ENCODE data around the gene PDS5B. TPM values are rescaled to one million over a fixed set of nuclear protein-coding genes. Genes with fewer than 3 reads are reported as not detected.
A peak's percentile ranks its signal among the peaks of the same experiment; 100 is the strongest.

The PDS5B gene
- total and polyA plus RNA-seq, 4 donors, result 39.1 to 136 (median 56.8) TPM

GRCh38 chr13:32796754-32797153 is 210.5 kb downstream of the PDS5B start:
- no peak for DNase-seq (ENCODE audit: low read depth in 4 of 6, low spot score in 6 of 6)
- Histone ChIP-seq H3K27me3 (ENCODE audit: control insufficient read depth, insufficient read depth, low read length) (no peaks in the 10 kb centered on the region), H3K9me3 (ENCODE audit: control insufficient read depth, insufficient read depth, low read length) (peaks cover 3% of the 10 kb centered on the region), H3K27ac (ENCODE audit: low read depth, low read length) (no peak overlapping the region), H3K4me3 (ENCODE audit: low read depth, low read length) (no peak overlapping the region), H3K4me1 (ENCODE audit: control insufficient read depth, insufficient read depth, low read length) (no peaks in the 10 kb centered on the region), H3K36me3 (ENCODE audit: control insufficient read depth, insufficient read depth, low read length) (no peaks in the 10 kb centered on the region)
- WGBS (ENCODE audit: insufficient coverage), result 90% methylated on average over 1 of the region's 1 CpG

DNA sequence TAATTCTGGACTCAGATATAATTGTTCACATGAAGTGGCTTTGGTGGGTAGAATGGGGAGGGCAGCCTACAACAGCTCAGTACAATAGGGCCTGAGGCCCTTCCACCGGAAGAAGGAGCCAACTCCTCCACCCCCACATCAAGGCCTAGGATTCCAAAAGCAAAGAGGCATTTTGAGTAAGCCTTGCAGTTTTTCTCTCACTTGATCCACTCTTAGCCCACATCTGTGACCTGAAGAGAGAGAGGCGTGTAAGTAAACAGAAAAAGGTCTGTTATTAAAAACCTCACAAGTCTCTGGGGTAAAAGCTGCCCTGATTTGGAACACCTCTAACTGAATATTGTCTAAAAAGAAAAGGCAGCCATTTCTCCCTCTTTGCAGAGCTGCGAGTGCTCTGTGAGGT is 215.9 kb downstream of the PDS5B start:
- no CpG with 5 or more reads among the region's 3 CpGs for WGBS (ENCODE audit: insufficient coverage)
- Histone ChIP-seq H3K4me3 (ENCODE audit: low read depth, low read length) (no peak overlapping the region), H3K9me3 (ENCODE audit: control insufficient read depth, insufficient read depth, low read length) (peaks cover 3% of the 10 kb centered on the region), H3K36me3 (ENCODE audit: control insufficient read depth, insufficient read depth, low read length) (no peaks in the 10 kb centered on the region), H3K27me3 (ENCODE audit: control insufficient read depth, insufficient read depth, low read length) (no peaks in the 10 kb centered on the region), H3K27ac (ENCODE audit: low read depth, low read length) (no peak overlapping the region), H3K4me1 (ENCODE audit: control insufficient read depth, insufficient read depth, low read length) (no peaks in the 10 kb centered on the region)
- no peak for DNase-seq (ENCODE audit: low read depth in 4 of 6, low spot score in 6 of 6)

DNA sequence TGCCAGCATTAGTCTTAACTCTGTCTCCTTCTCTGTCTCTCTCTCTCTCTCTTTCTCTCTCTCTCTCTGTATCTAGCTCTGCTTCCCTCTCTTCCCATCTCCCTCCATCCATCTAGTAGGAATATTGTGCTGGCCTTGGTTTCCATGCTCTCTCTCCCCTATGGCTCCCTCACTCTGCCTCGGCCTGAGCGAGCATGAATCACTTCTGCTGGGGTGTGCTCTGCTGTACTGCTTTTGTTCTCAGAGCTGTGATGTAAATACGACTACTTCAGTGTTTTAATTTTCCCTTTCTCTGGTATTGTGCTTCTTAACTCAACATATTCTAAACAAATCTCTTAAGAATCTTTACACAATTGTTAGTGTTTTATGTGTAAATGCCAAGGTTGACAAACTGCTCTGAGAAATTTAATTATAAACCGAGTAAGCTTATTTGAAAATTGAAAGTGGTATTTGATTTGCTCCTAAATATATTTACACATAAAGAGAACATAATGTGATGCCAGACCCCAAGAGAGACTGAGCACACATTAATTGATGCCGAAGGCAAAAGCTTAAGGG is 218.5 kb downstream of the PDS5B start:
- WGBS (ENCODE audit: insufficient coverage), result no CpG with 5 or more reads among the region's 5 CpGs
- no peaks in the 10 kb centered on the region for H3K4me1 ChIP-seq (ENCODE audit: control insufficient read depth, insufficient read depth, low read length)
- no peaks in the 10 kb centered on the region for H3K27me3 ChIP-seq (ENCODE audit: control insufficient read depth, insufficient read depth, low read length)
- H3K27ac ChIP-seq (ENCODE audit: low read depth, low read length), result no peak overlapping the region
- H3K36me3 ChIP-seq (ENCODE audit: control insufficient read depth, insufficient read depth, low read length), result no peaks in the 10 kb centered on the region
- no peak overlapping the region for H3K4me3 ChIP-seq (ENCODE audit: low read depth, low read length)
- H3K9me3 ChIP-seq (ENCODE audit: control insufficient read depth, insufficient read depth, low read length), result peaks cover 2% of the 10 kb centered on the region
- peak in 1 of 6 donors; percentile 75 for DNase-seq (ENCODE audit: low read depth in 4 of 6, low spot score in 6 of 6)

DNA sequence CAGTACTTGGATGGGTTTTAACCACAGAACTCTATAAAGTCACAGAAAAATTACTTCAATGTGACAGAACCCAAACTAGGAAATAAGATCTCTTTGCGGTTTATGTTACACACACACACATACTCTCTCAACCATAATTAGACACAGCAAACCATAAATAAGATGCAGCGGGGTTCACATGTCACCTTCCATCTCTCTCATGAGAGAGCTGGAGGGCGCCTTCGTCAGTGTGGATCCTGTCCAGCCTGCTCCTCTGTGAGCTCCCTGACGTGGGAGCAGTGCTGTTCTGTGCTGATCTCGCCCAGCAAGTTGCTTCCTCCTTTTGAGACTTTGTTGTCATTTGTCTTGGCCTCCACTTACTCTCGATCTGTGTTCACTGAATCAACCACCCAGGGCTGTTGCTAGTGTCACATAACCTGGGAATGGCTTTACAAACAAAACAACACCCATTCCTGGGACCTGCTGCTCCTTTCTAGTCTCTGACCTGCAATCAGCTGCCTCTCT is 225.1 kb downstream of the PDS5B start:
- peak overlapping the region; percentile 12 for H3K27ac ChIP-seq (ENCODE audit: low read depth, low read length)
- H3K4me3 ChIP-seq (ENCODE audit: low read depth, low read length), result no peak overlapping the region
- peaks cover 4% of the 10 kb centered on the region for H3K4me1 ChIP-seq (ENCODE audit: control insufficient read depth, insufficient read depth, low read length)
- no peaks in the 10 kb centered on the region for H3K27me3 ChIP-seq (ENCODE audit: control insufficient read depth, insufficient read depth, low read length)
- DNase-seq (ENCODE audit: low read depth in 4 of 6, low spot score in 6 of 6), result peak in 2 of 6 donors; percentile 29 to 32
- peaks cover 2% of the 10 kb centered on the region for H3K9me3 ChIP-seq (ENCODE audit: control insufficient read depth, insufficient read depth, low read length)
- no peaks in the 10 kb centered on the region for H3K36me3 ChIP-seq (ENCODE audit: control insufficient read depth, insufficient read depth, low read length)
- 45% methylated on average over 7 of the region's 7 CpGs for WGBS (ENCODE audit: insufficient coverage)

- 78% methylated on average over 9 of the region's 14 CpGs for WGBS (ENCODE audit: insufficient coverage)
- Histone ChIP-seq H3K27me3 (ENCODE audit: control insufficient read depth, insufficient read depth, low read length) (no peaks in the 10 kb centered on the region), H3K4me3 (ENCODE audit: low read depth, low read length) (no peak overlapping the region), H3K9me3 (ENCODE audit: control insufficient read depth, insufficient read depth, low read length) (no peaks in the 10 kb centered on the region), H3K36me3 (ENCODE audit: control insufficient read depth, insufficient read depth, low read length) (no peaks in the 10 kb centered on the region), H3K4me1 (ENCODE audit: control insufficient read depth, insufficient read depth, low read length) (no peaks in the 10 kb centered on the region), H3K27ac (ENCODE audit: low read depth, low read length) (no peak overlapping the region)
- DNase-seq (ENCODE audit: low read depth in 4 of 6, low spot score in 6 of 6), result no peak
These were observed 235.0 kb downstream of the PDS5B start for GRCh38 chr13:32821149-32821688.

- H3K27me3 ChIP-seq (ENCODE audit: control insufficient read depth, insufficient read depth, low read length), result no peaks in the 10 kb centered on the region
These were observed 236.5 kb downstream of the PDS5B start for GRCh38 chr13:32822771-32823170.

GRCh38 chr13:32823597-32823996 is 237.3 kb downstream of the PDS5B start:
- Histone ChIP-seq H3K27me3 (ENCODE audit: control insufficient read depth, insufficient read depth, low read length) (no peaks in the 10 kb centered on the region), H3K27ac (ENCODE audit: low read depth, low read length) (no peak overlapping the region), H3K9me3 (ENCODE audit: control insufficient read depth, insufficient read depth, low read length) (no peaks in the 10 kb centered on the region), H3K4me1 (ENCODE audit: control insufficient read depth, insufficient read depth, low read length) (no peaks in the 10 kb centered on the region), H3K4me3 (ENCODE audit: low read depth, low read length) (no peak overlapping the region), H3K36me3 (ENCODE audit: control insufficient read depth, insufficient read depth, low read length) (no peaks in the 10 kb centered on the region)
- WGBS (ENCODE audit: insufficient coverage), result 90% methylated on average over 4 of the region's 5 CpGs
- no peak for DNase-seq (ENCODE audit: low read depth in 4 of 6, low spot score in 6 of 6)

More at GRCh38 chr13:32822771-32823170, 236.5 kb downstream of the PDS5B start:
- Histone ChIP-seq H3K36me3 (ENCODE audit: control insufficient read depth, insufficient read depth, low read length) (no peaks in the 10 kb centered on the region), H3K4me1 (ENCODE audit: control insufficient read depth, insufficient read depth, low read length) (no peaks in the 10 kb centered on the region), H3K9me3 (ENCODE audit: control insufficient read depth, insufficient read depth, low read length) (no peaks in the 10 kb centered on the region), H3K4me3 (ENCODE audit: low read depth, low read length) (no peak overlapping the region), H3K27ac (ENCODE audit: low read depth, low read length) (no peak overlapping the region)
- 83% methylated on average over 1 of the region's 4 CpGs for WGBS (ENCODE audit: insufficient coverage)
- DNase-seq (ENCODE audit: low read depth in 4 of 6, low spot score in 6 of 6), result peak in 1 of 6 donors; percentile 60

GRCh38 chr13:32824061-32824460 is 237.8 kb downstream of the PDS5B start:
- DNase-seq (ENCODE audit: low read depth in 4 of 6, low spot score in 6 of 6), result peak in 1 of 6 donors; percentile 38
- no peak overlapping the region for H3K4me3 ChIP-seq (ENCODE audit: low read depth, low read length)
- no peaks in the 10 kb centered on the region for H3K4me1 ChIP-seq (ENCODE audit: control insufficient read depth, insufficient read depth, low read length)
- H3K36me3 ChIP-seq (ENCODE audit: control insufficient read depth, insufficient read depth, low read length), result no peaks in the 10 kb centered on the region
- no peaks in the 10 kb centered on the region for H3K9me3 ChIP-seq (ENCODE audit: control insufficient read depth, insufficient read depth, low read length)
- 77% methylated on average over 12 of the region's 15 CpGs for WGBS (ENCODE audit: insufficient coverage)
- H3K27ac ChIP-seq (ENCODE audit: low read depth, low read length), result no peak overlapping the region
- no peaks in the 10 kb centered on the region for H3K27me3 ChIP-seq (ENCODE audit: control insufficient read depth, insufficient read depth, low read length)

- H3K36me3 ChIP-seq (ENCODE audit: control insufficient read depth, insufficient read depth, low read length), result no peaks in the 10 kb centered on the region
- DNase-seq (ENCODE audit: low read depth in 4 of 6, low spot score in 6 of 6), result peak in 1 of 6 donors; percentile 37
- H3K4me1 ChIP-seq (ENCODE audit: control insufficient read depth, insufficient read depth, low read length), result peaks cover 3% of the 10 kb centered on the region
- no peaks in the 10 kb centered on the region for H3K27me3 ChIP-seq (ENCODE audit: control insufficient read depth, insufficient read depth, low read length)
- no peak overlapping the region for H3K27ac ChIP-seq (ENCODE audit: low read depth, low read length)
- H3K4me3 ChIP-seq (ENCODE audit: low read depth, low read length), result no peak overlapping the region
- no peaks in the 10 kb centered on the region for H3K9me3 ChIP-seq (ENCODE audit: control insufficient read depth, insufficient read depth, low read length)
- WGBS (ENCODE audit: insufficient coverage), result 62% methylated on average over 7 of the region's 7 CpGs
These were observed 238.4 kb downstream of the PDS5B start for GRCh38 chr13:32824675-32825074.

GRCh38 chr13:32825481-32825880 is 239.2 kb downstream of the PDS5B start:
- WGBS (ENCODE audit: insufficient coverage), result no CpG with 5 or more reads among the region's 2 CpGs
- peaks cover 6% of the 10 kb centered on the region for H3K4me1 ChIP-seq (ENCODE audit: control insufficient read depth, insufficient read depth, low read length)
- H3K36me3 ChIP-seq (ENCODE audit: control insufficient read depth, insufficient read depth, low read length), result no peaks in the 10 kb centered on the region
- H3K4me3 ChIP-seq (ENCODE audit: low read depth, low read length), result no peak overlapping the region
- H3K27me3 ChIP-seq (ENCODE audit: control insufficient read depth, insufficient read depth, low read length), result no peaks in the 10 kb centered on the region
- H3K9me3 ChIP-seq (ENCODE audit: control insufficient read depth, insufficient read depth, low read length), result no peaks in the 10 kb centered on the region
- no peak overlapping the region for H3K27ac ChIP-seq (ENCODE audit: low read depth, low read length)
- no peak for DNase-seq (ENCODE audit: low read depth in 4 of 6, low spot score in 6 of 6)

All from spinal cord (tissue), 10 donors.